ENCODE measurements around the gene KIT. TPM values are rescaled to one million over a fixed set of nuclear protein-coding genes. Genes with fewer than 3 reads are reported as not detected.

The KIT gene
- total RNA-seq, 1 experiment from 2014 or later = 1.5 TPM

- ChIA-PET POLR2A (no interaction called here), CTCF (no interaction called here)
- intact Hi-C loops (cut with micrococcal nuclease; ENCODE audit: unreplicated experiment) = no loop called here
- Histone ChIP-seq H3K27me3 (ENCODE audit: control insufficient read depth, insufficient read depth, low read length) (peaks cover 2% of the 10 kb centered on the region; the same call in 1 of the 2 replicates), H3K4me3 (ENCODE audit: low read depth in 2 of 2, low read length in 2 of 2) (no peak overlapping the region), H3K27ac (ENCODE audit: low read length) (no peak overlapping the region), H3K9me3 (ENCODE audit: control insufficient read depth, insufficient read depth, low read depth, low read length) (no peaks in the 10 kb centered on the region), H3K4me1 (ENCODE audit: control insufficient read depth, insufficient read depth, low read length) (no peaks in the 10 kb centered on the region; the same call in 1 of the 2 replicates), H3K36me3 (ENCODE audit: control insufficient read depth, insufficient read depth, low read length) (no peaks in the 10 kb centered on the region)
- TF ChIP-seq CTCF (IDR thresholded peaks at IDR 0.05) (no peak), REST (IDR thresholded peaks at IDR 0.05; ENCODE audit: insufficient read depth in 1 of 2, low read depth in 2 of 2, low read length in 1 of 2) (no peak), POLR2AphosphoS5 (IDR thresholded peaks at IDR 0.05; ENCODE audit: low read depth, low read length) (no peak)
- BruUV-seq (replicated peaks) = no TSS peak
- DNase-seq (ENCODE audit: low read depth, low spot score) (no peak), ATAC-seq (no peak)
- in situ Hi-C loops (cut with HindIII; ENCODE audit: low pct_unique_long_range_greater_than_20kb, low sequenced_read_pairs) = no loop called here
Observed at GRCh38 chr4:54661686-54662085, 3.9 kb downstream of the KIT start.

GRCh38 chr4:54662123-54662522 lies 4.4 kb downstream of the KIT start:
- Histone ChIP-seq H3K36me3 (ENCODE audit: control insufficient read depth, insufficient read depth, low read length) (no peaks in the 10 kb centered on the region), H3K4me3 (ENCODE audit: low read depth in 2 of 2, low read length in 2 of 2) (no peak overlapping the region), H3K27me3 (ENCODE audit: control insufficient read depth, insufficient read depth, low read length) (peaks cover 2% of the 10 kb centered on the region; the same call in 1 of the 2 replicates), H3K4me1 (ENCODE audit: control insufficient read depth, insufficient read depth, low read length) (no peaks in the 10 kb centered on the region; the same call in 1 of the 2 replicates), H3K27ac (ENCODE audit: low read length) (no peak overlapping the region), H3K9me3 (ENCODE audit: control insufficient read depth, insufficient read depth, low read depth, low read length) (no peaks in the 10 kb centered on the region)
- intact Hi-C loops (cut with micrococcal nuclease; ENCODE audit: unreplicated experiment) (no loop called here), in situ Hi-C loops (cut with HindIII; ENCODE audit: low pct_unique_long_range_greater_than_20kb, low sequenced_read_pairs) (no loop called here)
- DNase-seq (ENCODE audit: low read depth, low spot score) = no peak
- no peak for TF ChIP-seq REST (IDR thresholded peaks at IDR 0.05; ENCODE audit: insufficient read depth in 1 of 2, low read depth in 2 of 2, low read length in 1 of 2)
- no peak for TF ChIP-seq POLR2AphosphoS5 (IDR thresholded peaks at IDR 0.05; ENCODE audit: low read depth, low read length)
- TF ChIP-seq CTCF (IDR thresholded peaks at IDR 0.05) = no peak
- no peak for TF ChIP-seq SIN3A (IDR thresholded peaks at IDR 0.05; ENCODE audit: borderline replicate concordance, insufficient read depth, low read depth, low read length)
- no peak for TF ChIP-seq TCF7L2 (IDR thresholded peaks at IDR 0.05; ENCODE audit: low read depth, low read length)
- no peak for ATAC-seq
- POLR2A ChIA-PET = no interaction called here
- BruUV-seq (replicated peaks) = no TSS peak
- CTCF ChIA-PET = no interaction called here
